B cell (primary cell): ENCODE results near the gene IFT27.

Experiments used
- CTCF ChIP-seq: fragments of 200-600 bp; IDR thresholded peaks from one replicate; pipeline ENCODE4 v1.8.0; 2022; ENCODE audit warnings: antibody characterized with exemption, mild to moderate bottlenecking
- EZH2 ChIP-seq: IDR thresholded peaks from 2 replicates; pipeline ENCODE4 v1.6.1; 2012; ENCODE audit warnings: borderline replicate concordance, low read depth, mild to moderate bottlenecking, moderate library complexity, low read length; ENCODE audit not compliant: insufficient read depth, poor library complexity, severe bottlenecking

- TF ChIP-seq CTCF (no peak), EZH2 (no peak)
Measured at GRCh38 chr22:36736701-36737320, 39.1 kb downstream of the IFT27 start.
